Pulmonary artery endothelial cell (primary cell): Measurements from ENCODE around the gene CCDC40. TPM values are rescaled to one million over a fixed set of nuclear protein-coding genes. Genes with fewer than 3 reads are reported as not detected.

ENCODE experiments used
- DNase-seq: peaks from one replicate; pipeline ENCODE4 v3.0.0-alpha.2; 2011; ENCODE audit warnings: low read depth, low spot score
- total RNA-seq: library from RNA; depleted of rRNA; stranded (reverse); fragments of >200 nt; gene quantifications from 2 replicates; pipeline ENCODE4 v1.2.3, GENCODE V29; 2014

CCDC40 gene
- total RNA-seq, 1 donor from 2014 or later = 0.73 TPM

DNA sequence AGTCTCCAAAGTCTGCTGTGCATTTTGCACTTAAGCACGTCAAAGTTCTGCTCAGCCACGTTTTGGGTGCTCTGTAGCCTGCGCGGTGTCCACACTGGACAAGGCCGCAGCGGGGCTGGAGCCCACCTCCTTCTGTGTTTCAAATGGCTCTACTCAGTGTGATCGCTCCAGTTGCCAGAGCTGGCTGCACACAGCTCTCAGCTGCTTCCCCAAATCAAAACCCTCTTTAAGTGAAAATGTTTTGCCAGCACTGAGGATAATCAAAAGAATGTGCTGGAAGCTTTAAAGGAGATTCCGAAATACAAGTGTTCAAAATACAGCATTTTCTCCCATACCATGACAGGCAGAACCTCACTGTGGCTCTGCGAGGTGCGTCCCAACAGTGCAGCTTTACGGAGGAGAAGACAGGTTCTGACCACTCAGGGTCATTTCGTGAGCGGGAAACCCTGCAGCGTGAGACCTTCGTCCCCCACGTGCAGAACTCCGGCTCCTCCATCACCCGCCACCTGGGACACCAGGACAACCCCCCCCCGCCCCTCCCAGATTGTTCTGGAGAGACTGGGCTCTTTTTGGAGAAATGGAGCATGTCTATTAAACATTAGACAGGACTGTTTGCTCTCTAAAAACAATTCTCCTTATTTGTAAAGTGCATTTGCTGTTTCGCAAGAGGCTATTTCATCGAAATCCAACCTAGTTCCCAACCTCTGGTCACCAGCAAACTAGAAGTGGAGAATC is 17.4 kb upstream of the CCDC40 start:
- no peak for DNase-seq

DNA sequence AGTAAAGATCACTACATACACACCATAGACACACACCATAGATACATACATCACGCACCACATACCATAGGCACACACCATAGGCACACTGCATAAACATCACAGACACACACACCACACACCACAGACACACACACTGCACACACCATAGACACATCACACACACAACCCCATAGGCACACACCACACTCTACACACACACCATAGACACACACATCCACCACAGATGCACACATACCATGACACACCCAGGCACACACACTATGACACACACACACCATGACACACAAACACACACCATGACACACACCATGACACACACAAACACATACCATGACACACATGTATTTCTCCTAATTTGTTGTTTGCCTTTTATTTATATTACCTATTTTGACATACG is 14.8 kb upstream of the CCDC40 start:
- DNase-seq = no peak

DNA sequence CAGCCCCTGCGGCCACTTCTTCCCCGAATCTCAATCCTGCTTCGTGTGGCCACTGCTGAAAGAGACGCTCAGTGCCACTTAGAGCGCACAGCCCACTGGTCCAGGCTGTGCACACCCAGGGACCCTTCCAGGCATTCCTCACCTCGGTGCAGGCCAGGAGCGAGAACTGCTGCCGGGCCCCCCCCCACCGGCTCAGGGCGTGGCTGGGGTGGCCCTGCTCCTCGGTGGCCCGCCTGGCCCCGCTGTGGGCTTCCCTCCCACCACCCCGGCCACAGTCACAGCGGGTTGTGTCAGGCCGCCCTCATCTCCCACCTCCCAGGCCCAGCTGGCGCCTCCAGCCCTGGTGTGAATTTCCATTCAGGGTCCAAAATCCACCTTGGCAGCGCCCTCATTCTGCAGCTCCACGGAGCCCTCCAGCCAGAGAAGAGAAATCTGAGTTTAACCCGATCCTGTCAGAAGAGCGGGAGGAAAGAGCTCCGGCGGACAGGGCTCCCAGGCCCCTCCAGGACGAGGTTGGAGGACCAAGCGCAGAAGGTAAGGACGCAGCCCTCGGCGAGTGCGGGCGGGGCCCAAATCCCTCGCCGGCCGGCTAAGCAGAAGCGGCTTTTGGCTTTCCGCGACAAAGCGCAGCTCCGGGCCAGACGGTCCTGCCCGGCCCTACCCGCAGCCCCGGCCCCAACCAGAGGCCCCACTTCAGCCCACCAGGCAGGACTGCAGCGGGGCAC is 12.8 kb upstream of the CCDC40 start:
- no peak for DNase-seq

DNA sequence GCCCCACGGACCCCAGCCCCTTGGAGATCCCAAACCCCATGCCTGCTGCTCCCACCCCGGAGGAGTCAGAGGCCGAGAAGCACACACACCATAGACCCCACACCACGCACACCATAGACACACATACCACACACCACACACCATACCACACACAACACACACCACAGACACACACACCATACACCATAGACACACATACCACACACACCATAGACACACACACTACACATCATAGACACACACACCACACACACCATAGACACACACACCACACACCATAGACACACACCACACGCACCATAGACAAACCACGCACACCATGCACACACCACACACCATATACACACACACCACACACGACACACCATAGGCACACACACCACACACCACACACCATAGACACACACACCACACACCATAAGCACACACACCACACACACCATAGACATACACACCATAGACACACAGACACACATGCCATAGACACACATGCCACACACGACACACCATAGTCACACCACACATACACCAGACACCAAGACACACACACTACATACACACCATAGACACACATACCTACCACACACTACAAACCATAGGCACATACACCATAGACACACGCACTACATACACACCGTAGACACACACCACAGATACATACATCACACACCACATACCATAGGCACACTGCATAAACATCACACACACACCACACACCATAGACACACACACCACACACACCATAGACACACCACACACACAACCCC is 12.1 kb upstream of the CCDC40 start:
- DNase-seq = no peak

DNA sequence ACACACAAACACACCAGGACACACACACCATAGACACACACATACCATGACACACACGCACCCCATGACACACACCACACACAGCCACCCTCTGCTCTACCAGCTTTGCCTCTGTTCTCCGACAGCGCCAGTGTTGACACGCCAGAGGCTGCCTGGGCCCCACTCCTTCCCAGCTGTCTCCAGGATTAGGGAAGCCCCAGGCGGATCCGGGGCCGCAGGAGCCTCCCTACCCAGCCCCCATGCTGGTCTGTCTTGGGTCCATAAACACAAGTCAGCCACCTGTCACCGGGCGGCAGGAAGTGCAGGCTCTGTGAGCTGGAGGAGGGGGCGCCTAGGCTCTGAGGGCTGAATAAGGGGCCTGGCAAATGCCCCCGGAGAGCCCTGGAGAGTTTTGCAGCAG is 11.3 kb upstream of the CCDC40 start:
- DNase-seq = no peak

DNA sequence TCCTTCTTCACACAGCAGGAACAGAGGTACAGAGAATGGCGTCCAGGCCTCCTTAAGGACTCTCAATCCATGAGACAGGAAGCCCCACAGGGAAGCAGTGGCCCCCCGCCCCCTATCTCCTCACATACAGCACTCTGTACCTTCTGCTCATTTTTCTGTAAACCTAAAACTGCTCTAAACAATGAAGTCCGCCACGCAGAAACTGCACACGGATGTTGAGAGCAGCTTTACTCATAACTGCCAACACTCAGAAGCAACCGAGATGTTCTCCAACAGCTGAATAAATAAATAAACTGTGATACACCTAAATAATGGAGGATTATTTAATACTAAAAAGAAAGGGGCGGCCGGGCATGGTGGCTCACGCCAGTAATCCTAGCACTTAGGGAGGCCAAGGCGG is 10.6 kb upstream of the CCDC40 start:
- DNase-seq = no peak

DNA sequence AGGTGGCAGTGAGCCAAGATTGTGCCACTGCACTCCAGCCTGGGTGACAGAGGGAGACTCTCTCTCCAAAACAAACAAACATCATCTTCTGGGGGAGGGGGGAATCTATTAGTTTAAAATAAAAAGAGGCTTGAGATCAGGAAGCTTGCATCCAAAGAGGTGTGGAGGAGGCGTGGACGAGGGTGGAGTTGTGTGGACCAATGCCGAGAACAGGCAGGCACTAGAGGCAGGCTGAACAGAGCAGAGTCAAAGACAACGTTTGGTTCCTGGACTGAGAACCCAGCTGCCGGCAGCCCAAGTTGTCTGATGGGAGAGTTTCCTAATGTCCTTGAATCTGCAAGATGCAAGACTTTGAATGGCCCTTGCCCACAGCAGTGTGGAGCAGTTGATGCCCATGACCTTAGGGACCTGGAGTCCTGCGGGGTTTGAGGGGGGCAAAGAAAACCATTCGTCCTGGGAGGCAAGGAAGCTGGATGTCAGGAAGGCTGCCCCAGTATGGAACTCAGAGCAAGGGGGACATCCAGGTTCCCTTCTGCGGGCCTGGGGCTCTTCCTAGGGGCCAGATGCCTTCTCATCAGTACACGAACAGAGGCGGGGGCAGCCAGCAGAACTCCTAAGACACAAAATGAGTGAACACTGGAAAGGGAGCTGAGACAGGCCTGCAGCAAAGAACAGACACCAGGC is 9.9 kb upstream of the CCDC40 start:
- DNase-seq = no peak

DNA sequence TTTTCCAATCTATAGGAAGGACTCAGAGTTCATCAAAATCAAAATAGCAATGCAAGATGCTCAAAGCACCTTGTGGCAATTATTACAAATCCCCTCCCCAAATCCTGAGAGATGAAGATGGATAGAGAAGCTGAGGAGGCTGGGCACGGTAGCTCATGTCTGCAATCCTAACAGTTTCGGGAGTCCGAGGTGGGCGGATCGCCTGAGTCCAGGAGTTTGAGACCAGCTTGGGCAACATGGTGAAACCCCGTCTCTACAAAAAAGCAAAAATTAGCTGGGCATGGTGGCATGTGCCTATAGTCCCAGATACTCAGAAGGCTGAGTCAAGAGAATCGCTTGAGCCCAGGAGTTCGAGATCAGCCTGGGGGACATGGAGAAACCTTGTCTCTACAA is 9.4 kb upstream of the CCDC40 start:
- no peak for DNase-seq

DNA sequence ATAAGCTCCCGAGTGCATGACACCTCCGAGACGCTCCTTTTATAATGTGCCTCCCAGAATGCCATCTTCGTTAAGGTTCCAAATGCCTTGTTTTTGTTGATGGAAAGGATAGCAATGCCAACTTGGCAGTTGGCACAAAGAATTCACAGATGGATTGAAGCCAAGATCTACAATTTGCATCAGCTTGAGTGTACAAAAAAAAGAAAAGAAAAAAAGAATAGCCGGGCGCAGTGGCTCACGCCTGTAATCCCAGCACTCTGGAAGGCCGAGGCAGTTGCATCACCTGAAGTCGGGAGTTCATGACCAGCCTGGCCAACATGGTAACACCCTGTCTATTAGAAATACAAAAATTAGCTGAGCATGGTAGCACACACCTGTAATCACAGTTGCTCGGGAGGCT is 8.4 kb upstream of the CCDC40 start:
- DNase-seq = no peak

DNA sequence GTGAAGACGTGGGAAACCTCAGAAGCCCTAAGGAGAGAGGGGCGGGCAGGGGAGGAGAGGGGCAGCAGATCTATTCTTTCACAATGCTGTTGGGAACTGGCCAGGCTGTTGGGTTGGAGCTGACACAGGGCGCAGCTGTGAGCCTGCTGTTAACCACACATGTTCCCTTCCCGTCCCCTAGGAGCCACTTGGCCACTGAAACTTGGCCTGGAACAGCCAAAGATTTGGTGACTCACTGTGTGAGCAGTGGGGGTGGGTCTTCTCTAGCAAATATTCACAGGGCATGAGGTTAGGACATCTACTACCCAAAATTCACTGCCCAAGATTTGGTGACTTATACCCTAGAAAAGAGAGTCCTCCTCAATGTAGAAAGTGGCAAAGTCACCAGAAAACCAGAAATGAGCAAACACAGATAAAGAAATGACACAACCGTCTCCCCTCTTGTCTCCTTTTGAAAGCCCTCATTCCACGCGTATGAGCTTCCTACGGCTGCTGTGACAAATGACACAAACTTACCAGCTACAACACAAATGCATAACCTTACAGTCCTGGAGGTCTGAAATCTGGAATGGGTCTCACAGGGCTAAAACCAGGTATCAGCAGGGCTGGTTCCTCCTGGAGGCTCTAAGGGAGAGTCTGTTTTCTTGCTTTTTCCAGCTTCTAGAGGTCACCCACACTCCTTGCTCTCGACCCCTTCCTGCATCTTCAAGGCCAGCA is 7.0 kb upstream of the CCDC40 start:
- no peak for DNase-seq

DNA sequence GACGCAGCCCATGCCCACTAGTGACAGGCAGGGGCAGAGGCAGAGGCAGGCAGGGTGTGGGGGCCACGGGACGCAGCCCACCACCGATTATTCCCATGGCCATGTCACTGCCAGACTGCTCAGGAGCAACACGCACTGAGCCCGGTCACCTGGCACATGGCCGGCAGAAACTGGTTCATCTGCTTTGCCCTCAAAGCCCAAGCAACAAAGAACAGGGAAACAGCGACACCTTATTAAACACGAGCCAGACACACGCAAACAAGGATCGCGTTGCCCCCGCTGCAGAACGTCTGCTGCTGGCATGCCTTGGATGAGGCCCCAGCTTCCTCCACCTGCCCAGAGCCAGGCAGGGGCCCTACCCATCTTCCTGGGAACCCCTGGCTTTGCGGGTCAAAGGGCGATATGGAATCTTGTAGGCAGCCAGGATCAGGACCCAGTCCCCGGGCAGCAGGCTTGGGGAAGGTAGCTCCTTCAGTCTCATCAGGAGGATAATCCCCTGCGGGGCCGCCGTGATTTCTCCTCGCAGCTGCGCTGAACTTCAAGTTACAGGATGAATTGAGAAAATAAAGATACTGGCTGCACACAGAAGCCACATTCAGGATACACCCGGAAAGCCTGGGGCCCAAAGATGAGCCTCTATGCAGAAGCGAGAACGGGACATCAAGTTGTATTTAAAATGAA is 5.6 kb upstream of the CCDC40 start:
- no peak for DNase-seq

DNA sequence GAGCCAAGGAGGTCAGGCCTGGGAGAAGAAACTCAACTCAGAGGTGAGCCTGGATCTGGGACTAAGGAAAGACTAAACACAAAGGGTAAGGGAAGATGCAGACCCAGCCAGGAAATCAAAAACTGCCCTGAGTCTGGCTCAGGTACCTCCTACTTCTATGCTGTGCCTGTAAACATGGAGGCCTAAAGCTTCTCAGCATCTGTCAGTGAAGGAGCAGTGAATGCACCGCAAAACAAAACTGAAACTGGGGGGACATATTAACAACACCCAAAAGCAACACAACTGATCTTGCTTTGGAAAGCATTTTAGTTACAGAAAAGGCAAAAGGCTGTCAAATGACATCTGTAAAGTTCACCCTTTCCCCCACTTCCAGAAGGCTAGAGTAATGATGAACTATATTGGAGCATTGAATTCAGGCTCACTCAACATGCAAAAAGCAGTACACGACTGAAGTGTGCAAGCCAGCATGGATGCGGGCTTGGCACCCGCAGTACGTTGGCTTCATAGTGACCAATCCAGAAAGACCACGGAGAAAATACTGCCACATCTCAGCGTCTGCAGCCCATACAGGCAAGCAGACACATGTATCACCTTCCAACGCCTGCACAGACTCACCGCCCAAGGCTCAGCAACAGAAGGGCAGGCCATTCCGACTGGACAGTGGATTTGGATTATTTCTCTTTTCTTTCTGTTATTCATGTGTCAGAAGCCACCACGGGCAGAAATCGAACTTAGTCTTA is 4.6 kb upstream of the CCDC40 start:
- DNase-seq = no peak

DNA sequence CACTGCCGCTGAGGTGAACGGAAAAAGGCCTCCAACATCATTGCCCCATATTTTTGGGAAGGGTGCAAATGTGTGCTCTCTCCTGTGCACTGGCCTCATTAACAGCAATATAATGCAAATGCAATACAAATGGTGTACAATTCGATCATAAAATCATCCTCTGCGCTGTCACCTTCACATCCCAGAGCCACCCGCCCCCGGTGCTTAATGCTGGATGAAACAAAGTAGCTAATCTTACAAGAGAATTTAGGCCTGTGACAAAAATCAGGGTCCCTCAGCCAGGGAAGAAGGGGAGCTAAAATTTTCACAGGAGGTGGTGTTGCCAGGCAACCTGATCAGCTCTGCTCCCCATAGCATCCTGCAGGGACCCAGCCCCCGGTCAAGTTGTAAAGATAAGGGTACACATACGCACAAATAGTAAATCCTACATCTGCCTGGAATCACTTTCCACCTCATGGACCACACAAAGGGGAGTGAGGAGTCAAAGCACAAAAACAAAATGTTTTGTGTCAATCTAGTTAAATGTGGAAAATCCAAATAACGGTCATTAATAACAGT is 3.7 kb upstream of the CCDC40 start:
- no peak for DNase-seq

DNA sequence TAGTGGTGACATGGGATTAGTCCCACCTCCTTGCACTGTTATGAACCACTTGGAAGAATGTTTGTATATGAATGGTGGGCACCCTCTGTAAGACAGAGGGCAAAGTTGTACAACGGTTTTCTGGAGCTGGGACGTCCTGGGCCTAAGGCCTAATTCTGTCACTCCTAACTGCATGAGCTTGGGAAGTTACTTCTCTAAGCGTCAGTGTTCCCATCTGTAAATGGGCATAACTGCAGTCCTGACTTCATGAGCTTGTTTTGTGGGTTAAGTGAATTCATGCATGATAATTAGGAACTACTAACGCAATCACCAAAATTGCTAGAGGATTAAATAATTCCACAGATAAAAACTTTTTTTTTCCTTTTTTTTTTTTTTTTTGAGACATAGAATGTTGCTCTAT is 2.6 kb upstream of the CCDC40 start:
- DNase-seq = no peak

DNA sequence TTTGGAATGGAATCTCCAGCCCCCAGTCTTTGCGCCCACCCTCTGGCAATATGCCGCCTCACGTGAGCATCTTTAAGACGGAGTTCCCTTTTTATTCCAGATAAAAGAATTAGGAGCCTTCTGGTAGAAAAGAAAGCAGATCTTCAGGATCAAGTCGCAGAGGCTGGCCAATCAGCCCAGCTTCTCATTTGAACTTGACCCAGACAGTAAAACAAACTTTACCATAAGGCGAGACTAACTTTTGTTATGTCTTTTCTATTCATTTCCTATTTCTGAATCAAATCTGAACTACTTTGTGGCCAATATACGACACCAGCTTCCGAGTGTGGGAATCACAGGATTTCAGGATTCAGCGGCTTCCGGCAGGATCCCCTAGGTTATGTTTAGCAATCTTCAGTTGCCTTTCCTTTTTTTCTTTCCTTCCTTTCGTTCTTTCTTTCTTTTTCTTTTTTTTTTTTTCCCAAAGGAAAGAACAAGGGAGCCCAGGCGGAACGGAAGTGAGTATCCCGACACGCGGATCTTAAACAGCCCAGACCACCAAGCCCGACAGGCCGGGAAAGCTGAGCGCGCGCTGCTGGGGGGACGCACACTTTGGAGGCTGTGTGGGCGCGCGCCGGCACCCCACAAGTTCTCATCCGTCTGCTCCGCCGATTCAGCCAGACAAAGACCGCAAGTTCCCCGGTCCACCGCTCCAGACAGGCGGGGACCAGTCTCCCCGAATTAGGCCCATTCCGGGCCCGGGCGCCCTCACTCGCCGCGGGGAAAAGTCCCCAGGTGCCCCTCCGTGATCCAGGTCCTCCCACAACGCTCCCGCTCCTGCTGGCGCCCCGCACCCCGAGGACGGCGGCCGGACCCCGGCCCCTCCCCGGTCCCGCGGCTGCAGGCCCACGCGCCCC is 1.4 kb upstream of the CCDC40 start:
- no peak for DNase-seq

DNA sequence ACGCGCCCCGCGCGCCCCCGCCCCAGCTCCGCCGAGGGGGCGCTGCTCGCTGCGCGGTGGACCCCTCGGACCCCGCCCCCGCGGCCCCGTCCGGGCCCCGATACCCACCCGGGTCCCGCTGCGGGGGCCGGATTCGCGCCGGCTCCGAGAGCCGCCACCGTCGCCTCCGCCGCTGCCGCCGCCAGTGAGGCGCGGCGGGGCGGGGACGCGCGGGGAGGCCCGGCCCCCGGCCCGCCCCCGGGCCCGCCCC is 830 bp upstream of the CCDC40 start, which contains the start of gene TBC1D16:
Gene TBC1D16 (minus strand): TSS at position 186 of the 250 bp plus-strand sequence. CDS start 22,325 bp downstream, outside the sequence.
- no peak for DNase-seq

DNA sequence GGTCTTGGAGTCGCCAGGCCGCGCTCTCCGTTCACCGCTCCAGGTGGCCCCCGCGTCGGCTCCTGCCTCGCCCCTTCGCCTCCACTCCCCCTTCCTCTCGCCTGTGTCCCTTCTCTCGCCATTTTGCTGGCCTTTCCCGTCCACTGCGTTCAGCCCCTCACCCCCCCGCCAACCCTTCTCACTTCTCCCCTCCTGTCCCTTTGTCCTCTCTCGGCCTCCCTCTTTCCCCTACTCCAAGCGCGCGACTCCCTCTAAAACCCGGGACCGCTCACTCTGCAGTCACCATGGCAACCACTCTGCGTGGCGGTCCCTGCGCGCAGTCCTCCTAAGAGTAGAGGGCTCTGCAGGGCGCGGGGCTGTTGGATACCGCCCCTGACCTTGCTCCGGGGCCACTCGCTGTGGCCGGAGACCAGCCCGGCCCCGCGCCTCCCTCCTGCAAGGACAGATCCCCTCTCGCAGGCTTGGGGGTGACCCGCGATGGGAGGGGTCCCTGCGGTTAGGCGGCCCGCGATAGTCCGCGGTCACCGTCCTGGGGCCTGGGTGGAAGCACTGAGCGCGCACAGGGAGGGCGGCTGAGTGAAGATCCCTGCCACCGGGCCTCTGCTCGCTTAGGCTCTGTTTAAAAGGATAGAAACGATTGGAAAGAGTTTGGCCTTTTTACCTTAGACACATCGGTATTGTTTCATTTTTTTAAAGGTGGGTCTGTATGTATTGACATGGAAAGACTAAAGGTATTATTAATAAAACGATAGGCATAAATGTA is 454 bp downstream of the CCDC40 start:
- DNase-seq = no peak

DNA sequence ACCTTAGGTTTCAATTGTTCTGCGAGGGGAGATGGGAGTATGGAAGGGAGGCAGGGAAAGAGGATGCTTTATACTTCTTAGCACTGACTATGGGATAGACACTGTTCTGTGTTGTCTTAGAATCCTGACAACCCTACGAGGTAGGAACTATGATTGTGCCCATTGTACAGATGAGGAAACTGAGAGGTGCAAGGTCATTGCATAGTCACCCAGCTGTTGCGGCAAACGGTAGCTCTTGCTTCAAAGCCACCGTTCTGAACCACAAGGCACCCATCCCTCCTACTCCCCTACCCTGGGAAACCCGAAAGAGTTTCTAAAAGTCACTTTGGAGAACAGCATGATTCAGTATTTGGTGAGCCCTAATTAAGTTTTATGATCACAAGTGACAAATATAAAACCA is 7.5 kb downstream of the CCDC40 start:
- DNase-seq = no peak
